Keratinocyte (primary cell): Measurements from ENCODE around the gene TM9SF2. TPM values are rescaled to one million over a fixed set of nuclear protein-coding genes. Genes with fewer than 3 reads are reported as not detected.

Experiments used
- DNase-seq: peaks from one replicate; pipeline ENCODE4 v3.0.0-alpha.2; 2011; ENCODE audit warnings: low read depth, missing footprints, low spot score
- FAIRE-seq: peaks from 2 replicates; lab custom pipeline; 2011; peaks lifted over from hg19 to GRCh38; lab: Jason Lieb, UNC
- H2AFZ ChIP-seq: 2 replicates; pipeline ENCODE4 v1.6.0; 2012; ENCODE audit warnings: low read length, control low read depth, inconsistent platforms; ENCODE audit not compliant: control insufficient read depth
- H3K27ac ChIP-seq: 2 replicates; pipeline ENCODE4 v1.5.1; 2011; ENCODE audit warnings: low read length; ENCODE audit not compliant: control insufficient read depth, insufficient read depth
- H3K27me3 ChIP-seq: 3 replicates; pipeline ENCODE4 v1.6.0; 2011; ENCODE audit warnings: low read length; ENCODE audit not compliant: control insufficient read depth, insufficient read depth; ENCODE audit errors: extremely low read depth
- H3K36me3 ChIP-seq, 2 experiments: 2 replicates in 1 of 2; 3 replicates in 1 of 2; pipeline ENCODE4 v1.5.1; 2011; ENCODE audit warnings: low read length in 2 of 2, mild to moderate bottlenecking in 1 of 2; ENCODE audit not compliant: control insufficient read depth in 2 of 2, insufficient read depth in 2 of 2; ENCODE audit errors: extremely low read depth in 1 of 2
- H3K4me1 ChIP-seq: 3 replicates; pipeline ENCODE4 v1.5.1; 2011; ENCODE audit warnings: low read length; ENCODE audit not compliant: control insufficient read depth, insufficient read depth; ENCODE audit errors: extremely low read depth
- H3K4me2 ChIP-seq: 3 replicates; pipeline ENCODE4 v1.6.0; 2011; ENCODE audit warnings: low read depth, low read length; ENCODE audit not compliant: control insufficient read depth, insufficient read depth; ENCODE audit errors: extremely low read depth
- H3K4me3 ChIP-seq, 3 experiments: fragments of 200-600 bp in 1 of 3; sonication (generic) in 1 of 3; 2 replicates in 2 of 3; 3 replicates in 1 of 3; pipeline ENCODE4 v1.5.1; 2011 to 2016; ENCODE audit warnings: low read length in 3 of 3, mild to moderate bottlenecking in 3 of 3, control low read depth in 2 of 3, inconsistent platforms in 1 of 3, low read depth in 1 of 3, mixed read lengths in 1 of 3, mixed run types in 1 of 3, moderate library complexity in 1 of 3; ENCODE audit not compliant: control insufficient read depth in 2 of 3, insufficient read depth in 2 of 3; ENCODE audit errors: extremely low read depth in 1 of 3
- H3K79me2 ChIP-seq: 2 replicates; pipeline ENCODE4 v1.6.0; 2012; ENCODE audit warnings: low read length; ENCODE audit not compliant: control insufficient read depth, insufficient read depth
- H3K9ac ChIP-seq: 3 replicates; pipeline ENCODE4 v1.6.0; 2011; ENCODE audit warnings: low read length; ENCODE audit not compliant: control insufficient read depth, insufficient read depth; ENCODE audit errors: extremely low read depth
- H3K9me1 ChIP-seq: 3 replicates; pipeline ENCODE4 v1.6.0; 2011; ENCODE audit warnings: low read length; ENCODE audit not compliant: control insufficient read depth, insufficient read depth; ENCODE audit errors: extremely low read depth
- H3K9me3 ChIP-seq: 2 replicates; pipeline ENCODE4 v1.5.1; 2012; ENCODE audit warnings: low read depth, low read length; ENCODE audit not compliant: control insufficient read depth
- H4K20me1 ChIP-seq: 3 replicates; pipeline ENCODE4 v1.6.0; 2011; ENCODE audit warnings: low read length; ENCODE audit not compliant: control insufficient read depth, insufficient read depth; ENCODE audit errors: extremely low read depth
- EZH2 ChIP-seq: IDR thresholded peaks from one replicate; pipeline ENCODE4 v1.6.1; 2012; ENCODE audit warnings: inconsistent platforms, mild to moderate bottlenecking, low read length, moderate library complexity
- dilution Hi-C: fragments of 300-500 bp; cut with MboI; formaldehyde crosslinking; loops from one replicate; pipeline ENCODE4 v1.7.0; 2020; ENCODE audit warnings: low sequenced_read_pairs; ENCODE audit not compliant: extremely low pct_ligation_motif_present
- polyA plus RNA-seq, 5 experiments: library from polyadenylated mRNA; depleted of rRNA in 3 of 5; stranded (reverse) in 3 of 5; stranded (forward) in 1 of 5; unstranded in 1 of 5; fragments of >200 nt; gene quantifications; 1 replicate in 1 of 5; 2 replicates in 3 of 5; 3 replicates in 1 of 5; pipeline versions ENCODE4 v1.2.1 to v1.2.3, GENCODE V29; 2011 to 2012; ENCODE audit warnings: missing spikeins in 2 of 5, low read depth in 1 of 5, low replicate concordance in 1 of 5
- TF ChIP-seq, protein P1 (sequence below), 3 experiments: IDR thresholded peaks in 1 of 3; conservative IDR thresholded peaks in 1 of 3; optimal IDR thresholded peaks in 1 of 3; 2 replicates in 2 of 3; 3 replicates in 1 of 3; pipeline versions ENCODE3 to v1.5.1; 2011; ENCODE audit warnings: low read length in 3 of 3, mild to moderate bottlenecking in 3 of 3, moderate library complexity in 2 of 3, control low read depth in 1 of 3, inconsistent platforms in 1 of 3; ENCODE audit not compliant: insufficient read depth in 2 of 3; ENCODE audit errors: extremely low read depth in 1 of 3

The TM9SF2 gene
- polyA plus RNA-seq, 1 donor (not counting 4 experiments of a cell fraction or from before 2014, with no cell fraction given) = 134 TPM

GRCh38 chr13:99477493-99477892, 23.8 kb upstream of the TM9SF2 start:
- TF ChIP-seq, protein P1, sequence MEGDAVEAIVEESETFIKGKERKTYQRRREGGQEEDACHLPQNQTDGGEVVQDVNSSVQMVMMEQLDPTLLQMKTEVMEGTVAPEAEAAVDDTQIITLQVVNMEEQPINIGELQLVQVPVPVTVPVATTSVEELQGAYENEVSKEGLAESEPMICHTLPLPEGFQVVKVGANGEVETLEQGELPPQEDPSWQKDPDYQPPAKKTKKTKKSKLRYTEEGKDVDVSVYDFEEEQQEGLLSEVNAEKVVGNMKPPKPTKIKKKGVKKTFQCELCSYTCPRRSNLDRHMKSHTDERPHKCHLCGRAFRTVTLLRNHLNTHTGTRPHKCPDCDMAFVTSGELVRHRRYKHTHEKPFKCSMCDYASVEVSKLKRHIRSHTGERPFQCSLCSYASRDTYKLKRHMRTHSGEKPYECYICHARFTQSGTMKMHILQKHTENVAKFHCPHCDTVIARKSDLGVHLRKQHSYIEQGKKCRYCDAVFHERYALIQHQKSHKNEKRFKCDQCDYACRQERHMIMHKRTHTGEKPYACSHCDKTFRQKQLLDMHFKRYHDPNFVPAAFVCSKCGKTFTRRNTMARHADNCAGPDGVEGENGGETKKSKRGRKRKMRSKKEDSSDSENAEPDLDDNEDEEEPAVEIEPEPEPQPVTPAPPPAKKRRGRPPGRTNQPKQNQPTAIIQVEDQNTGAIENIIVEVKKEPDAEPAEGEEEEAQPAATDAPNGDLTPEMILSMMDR (optimal IDR thresholded peaks at IDR 0.05 in 1 of 3, IDR thresholded peaks at IDR 0.05 in 1 of 3, conservative IDR thresholded peaks at IDR 0.05 in 1 of 3; ENCODE audit: extremely low read depth in 1 of 3, insufficient read depth in 2 of 3, low read length in 3 of 3) = no peak
- TF ChIP-seq EZH2 = no peak
- H3K27ac ChIP-seq = no peak overlapping the region
- H3K4me2 ChIP-seq = no peak overlapping the region
- H3K79me2 ChIP-seq = no peaks in the 10 kb centered on the region
- H3K4me1 ChIP-seq = peaks cover 7% of the 10 kb centered on the region
- H2AFZ ChIP-seq = no peak overlapping the region
- no peaks in the 10 kb centered on the region for H4K20me1 ChIP-seq
- no peak overlapping the region for H3K9ac ChIP-seq
- H3K4me3 ChIP-seq = no peak overlapping the region
- DNase-seq (no peak), FAIRE-seq (no peak)
- H3K36me3 ChIP-seq = no peaks in the 10 kb centered on the region
- H3K9me3 ChIP-seq = no peaks in the 10 kb centered on the region
- no peaks in the 10 kb centered on the region for H3K27me3 ChIP-seq
- H3K9me1 ChIP-seq = no peaks in the 10 kb centered on the region
- dilution Hi-C loops = no loop called here

DNA sequence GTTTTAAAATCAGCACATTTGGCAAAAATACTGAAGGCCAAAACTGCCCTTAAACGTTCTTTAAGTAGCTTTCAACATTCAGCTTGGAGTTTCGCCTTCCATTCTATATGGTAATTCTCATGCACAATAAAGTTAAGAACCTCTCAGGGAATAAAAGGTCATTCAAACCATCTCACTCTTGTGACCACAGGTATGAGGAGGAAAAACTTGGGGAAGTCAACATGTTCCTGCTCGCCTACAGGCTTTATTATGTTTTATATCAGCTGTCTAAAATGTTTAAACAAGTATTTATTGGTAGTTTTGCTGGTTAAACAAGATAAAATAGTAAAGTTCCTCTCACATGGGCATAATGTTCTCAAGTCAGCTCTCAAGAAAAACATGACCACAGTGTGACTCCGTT, 19.9 kb upstream of the TM9SF2 start:
- dilution Hi-C loops = no loop called here
- peaks cover 7% of the 10 kb centered on the region for H3K4me1 ChIP-seq
- H3K27ac ChIP-seq = no peak overlapping the region
- H3K9me3 ChIP-seq = no peaks in the 10 kb centered on the region
- FAIRE-seq = peak; percentile 65
- H3K36me3 ChIP-seq = no peaks in the 10 kb centered on the region
- H3K27me3 ChIP-seq = no peaks in the 10 kb centered on the region
- no peak overlapping the region for H3K9ac ChIP-seq
- H3K79me2 ChIP-seq = no peaks in the 10 kb centered on the region
- H3K9me1 ChIP-seq = no peaks in the 10 kb centered on the region
- H2AFZ ChIP-seq = no peak overlapping the region
- H3K4me3 ChIP-seq = peak overlapping the region in 1 of 3 experiments; percentile 4
- no peaks in the 10 kb centered on the region for H4K20me1 ChIP-seq
- H3K4me2 ChIP-seq = peak overlapping the region; percentile 27
- TF ChIP-seq, protein P1 (optimal IDR thresholded peaks at IDR 0.05 in 1 of 3, IDR thresholded peaks at IDR 0.05 in 1 of 3, conservative IDR thresholded peaks at IDR 0.05 in 1 of 3; ENCODE audit: extremely low read depth in 1 of 3, insufficient read depth in 2 of 3, low read length in 3 of 3) = no peak
- TF ChIP-seq EZH2 = no peak
- DNase-seq = no peak
